ENCODE measurements around the gene YIPF6. TPM values are rescaled to one million over a fixed set of nuclear protein-coding genes. Genes with fewer than 3 reads are reported as not detected.

The YIPF6 gene
- polyA plus RNA-seq, 1 of the 3 experiments (the other 2 are of a cell fraction), result 15.0 TPM

DNA sequence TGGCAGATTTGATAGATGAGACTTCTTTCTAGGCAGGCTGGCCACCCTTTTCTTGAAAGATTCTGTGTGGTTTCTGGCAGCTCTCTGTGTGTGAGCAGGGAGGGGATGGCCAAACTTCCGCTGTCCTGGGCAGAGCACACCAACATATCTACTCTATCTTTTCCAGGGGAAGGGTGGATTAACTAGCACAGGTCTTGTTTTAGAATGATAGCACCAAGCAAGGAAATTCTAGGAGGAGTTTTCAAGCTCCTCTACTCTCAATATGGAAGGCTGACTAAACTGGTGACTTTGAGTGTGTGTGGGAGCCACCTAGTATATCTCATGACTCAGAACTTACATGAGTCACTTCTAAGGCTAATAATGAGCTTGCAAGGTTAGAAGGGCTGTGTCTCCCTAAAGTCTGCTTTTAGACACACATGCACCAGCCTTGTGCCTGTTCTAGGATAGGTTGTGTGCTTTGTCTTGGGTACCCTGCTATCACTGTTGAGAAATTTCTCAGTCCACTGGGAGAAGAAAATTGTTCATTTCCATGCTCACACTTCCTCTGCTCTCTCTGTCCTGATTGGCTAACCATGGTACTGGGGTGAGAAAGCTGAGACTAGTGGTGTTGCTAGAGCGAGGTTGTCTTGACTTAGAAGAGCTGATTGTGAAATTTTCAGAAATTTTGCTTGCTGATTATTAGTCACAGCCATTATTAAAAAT, 72.9 kb downstream of the YIPF6 start:
- Histone ChIP-seq H3F3A (replicated peaks; ENCODE audit: insufficient read depth) (no peaks in the 10 kb centered on the region), H3K4me3 (ENCODE audit: low read depth in 2 of 2, low read length in 1 of 2) (no peak overlapping the region), H3K79me2 (ENCODE audit: insufficient read depth) (no peaks in the 10 kb centered on the region), H4K20me1 (ENCODE audit: insufficient read depth) (no peaks in the 10 kb centered on the region), H3K27me3 (ENCODE audit: insufficient read depth) (peaks cover 15% of the 10 kb centered on the region; the same call in 1 of the 2 replicates), H3K9me3 (no peaks in the 10 kb centered on the region), H3K36me3 (replicated peaks in 1 of 2; ENCODE audit: control insufficient read depth in 1 of 2, insufficient read depth in 2 of 2, low read length in 1 of 2) (no peaks in the 10 kb centered on the region), H3K9me2 (no peaks in the 10 kb centered on the region), H3K4me1 (ENCODE audit: control insufficient read depth in 1 of 2, insufficient read depth in 2 of 2, low read depth in 1 of 2, low read length in 1 of 2) (no peaks in the 10 kb centered on the region), H2AFZ (ENCODE audit: low read depth) (peak overlapping the region; percentile 46; the same call in 1 of the 2 replicates), H3K9ac (no peak overlapping the region), H3K4me2 (no peak overlapping the region), H3K27ac (ENCODE audit: low read depth in 2 of 2, low read length in 1 of 2) (no peak overlapping the region)
- DNase-seq, result no peak
- 13% methylated on average over 2 of the region's 2 CpGs for WGBS (ENCODE audit: low lambda C conversion rate)
- CTCF ChIA-PET, result no interaction called here
- POLR2A ChIA-PET, result no interaction called here
- TF ChIP-seq TAF1 (IDR thresholded peaks at IDR 0.05; ENCODE audit: borderline replicate concordance, low read depth, low read length) (no peak), JUND (IDR thresholded peaks at IDR 0.05) (peak; percentile 28; the same call in 1 of the 2 replicates), FOSL2 (IDR thresholded peaks at IDR 0.05; ENCODE audit: borderline replicate concordance, low read depth) (peak; percentile 59)

DNA sequence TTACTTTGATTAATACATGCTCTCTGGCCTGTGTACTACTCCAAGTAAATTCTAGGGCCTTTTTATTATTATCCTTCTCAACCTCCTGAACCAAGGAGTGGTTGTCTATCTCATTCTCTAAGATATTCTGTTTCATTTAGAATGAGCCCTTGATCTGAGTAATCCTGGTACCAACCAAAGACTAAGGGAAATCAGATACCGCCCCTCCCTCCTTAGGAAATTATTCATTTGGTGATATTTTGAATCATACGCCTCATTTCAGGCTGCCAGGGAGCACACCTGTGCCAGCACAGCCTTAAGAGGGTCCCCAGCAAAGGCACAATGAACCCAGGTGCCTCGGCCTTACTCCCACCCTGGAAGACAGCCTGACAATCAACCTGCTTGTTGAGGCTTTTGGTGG, 75.4 kb downstream of the YIPF6 start:
- Histone ChIP-seq H4K20me1 (ENCODE audit: insufficient read depth) (no peaks in the 10 kb centered on the region), H3F3A (replicated peaks; ENCODE audit: insufficient read depth) (no peaks in the 10 kb centered on the region), H3K9me2 (no peaks in the 10 kb centered on the region), H3K9ac (no peak overlapping the region), H3K4me1 (ENCODE audit: control insufficient read depth in 1 of 2, insufficient read depth in 2 of 2, low read depth in 1 of 2, low read length in 1 of 2) (no peaks in the 10 kb centered on the region), H2AFZ (ENCODE audit: low read depth) (no peak overlapping the region), H3K79me2 (ENCODE audit: insufficient read depth) (no peaks in the 10 kb centered on the region), H3K27ac (ENCODE audit: low read depth in 2 of 2, low read length in 1 of 2) (no peak overlapping the region), H3K4me3 (ENCODE audit: low read depth in 2 of 2, low read length in 1 of 2) (no peak overlapping the region), H3K36me3 (replicated peaks in 1 of 2; ENCODE audit: control insufficient read depth in 1 of 2, insufficient read depth in 2 of 2, low read length in 1 of 2) (no peaks in the 10 kb centered on the region), H3K9me3 (no peaks in the 10 kb centered on the region), H3K27me3 (ENCODE audit: insufficient read depth) (peaks cover 15% of the 10 kb centered on the region; the same call in 1 of the 2 replicates), H3K4me2 (no peak overlapping the region)
- WGBS (ENCODE audit: low lambda C conversion rate), result 12% methylated on average over 3 of the region's 3 CpGs
- CTCF ChIA-PET, result no interaction called here
- no peak for DNase-seq
- TF ChIP-seq, protein P1, sequence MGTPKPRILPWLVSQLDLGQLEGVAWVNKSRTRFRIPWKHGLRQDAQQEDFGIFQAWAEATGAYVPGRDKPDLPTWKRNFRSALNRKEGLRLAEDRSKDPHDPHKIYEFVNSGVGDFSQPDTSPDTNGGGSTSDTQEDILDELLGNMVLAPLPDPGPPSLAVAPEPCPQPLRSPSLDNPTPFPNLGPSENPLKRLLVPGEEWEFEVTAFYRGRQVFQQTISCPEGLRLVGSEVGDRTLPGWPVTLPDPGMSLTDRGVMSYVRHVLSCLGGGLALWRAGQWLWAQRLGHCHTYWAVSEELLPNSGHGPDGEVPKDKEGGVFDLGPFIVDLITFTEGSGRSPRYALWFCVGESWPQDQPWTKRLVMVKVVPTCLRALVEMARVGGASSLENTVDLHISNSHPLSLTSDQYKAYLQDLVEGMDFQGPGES (IDR thresholded peaks at IDR 0.05; ENCODE audit: low read depth, low read length), result no peak
- TF ChIP-seq FOSL2 (IDR thresholded peaks at IDR 0.05; ENCODE audit: borderline replicate concordance, low read depth) (no peak), POLR2AphosphoS5 (IDR thresholded peaks at IDR 0.05; ENCODE audit: low read depth, low read length) (no peak), FOXM1 (IDR thresholded peaks at IDR 0.05; ENCODE audit: low read depth) (no peak), CHD2 (IDR thresholded peaks at IDR 0.05; ENCODE audit: low read length, partially characterized antibody) (no peak), RFX5 (IDR thresholded peaks at IDR 0.05; ENCODE audit: low read length) (no peak), MXI1 (IDR thresholded peaks at IDR 0.05; ENCODE audit: low read depth, low read length) (no peak)
- TF ChIP-seq, protein P2, sequence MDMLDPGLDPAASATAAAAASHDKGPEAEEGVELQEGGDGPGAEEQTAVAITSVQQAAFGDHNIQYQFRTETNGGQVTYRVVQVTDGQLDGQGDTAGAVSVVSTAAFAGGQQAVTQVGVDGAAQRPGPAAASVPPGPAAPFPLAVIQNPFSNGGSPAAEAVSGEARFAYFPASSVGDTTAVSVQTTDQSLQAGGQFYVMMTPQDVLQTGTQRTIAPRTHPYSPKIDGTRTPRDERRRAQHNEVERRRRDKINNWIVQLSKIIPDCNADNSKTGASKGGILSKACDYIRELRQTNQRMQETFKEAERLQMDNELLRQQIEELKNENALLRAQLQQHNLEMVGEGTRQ (IDR thresholded peaks at IDR 0.05; ENCODE audit: borderline replicate concordance, low read depth, low read length), result no peak
- POLR2A ChIA-PET, result no interaction called here
